GM10266 (cell line): Measurements from ENCODE around the gene SYK.

Experiments
- DNase-seq: peaks from one replicate; pipeline ENCODE4 v3.0.0; 2012; ENCODE audit errors: extremely low spot score
- TF ChIP-seq, protein P1 (sequence below): IDR thresholded peaks from 2 replicates; pipeline ENCODE4 v1.5.1; 2012; ENCODE audit warnings: mild to moderate bottlenecking, low read depth; ENCODE audit not compliant: control insufficient read depth, insufficient read depth; ENCODE audit errors: missing control alignments

The SYK gene

DNA sequence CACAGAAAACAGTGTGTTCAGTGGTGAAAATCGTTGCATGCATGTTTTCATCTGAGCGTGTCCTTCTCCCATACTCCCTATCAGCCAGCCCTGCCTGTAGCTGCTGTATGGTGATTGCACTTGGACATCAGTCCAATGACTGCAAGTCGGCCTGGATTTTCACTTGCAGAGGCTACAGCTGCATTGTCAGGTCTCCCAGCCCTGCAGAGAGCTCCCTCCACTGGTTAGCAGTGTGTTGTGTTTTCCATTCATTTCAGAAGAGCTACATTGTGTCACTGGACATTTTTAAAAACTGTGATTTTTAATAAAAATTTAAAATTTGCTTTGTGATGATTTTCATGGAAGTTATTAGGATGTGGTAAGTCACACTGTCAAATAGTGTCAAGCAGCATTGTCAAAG, 96.6 kb downstream of the SYK start:
- no peak for DNase-seq
- TF ChIP-seq, protein P1, sequence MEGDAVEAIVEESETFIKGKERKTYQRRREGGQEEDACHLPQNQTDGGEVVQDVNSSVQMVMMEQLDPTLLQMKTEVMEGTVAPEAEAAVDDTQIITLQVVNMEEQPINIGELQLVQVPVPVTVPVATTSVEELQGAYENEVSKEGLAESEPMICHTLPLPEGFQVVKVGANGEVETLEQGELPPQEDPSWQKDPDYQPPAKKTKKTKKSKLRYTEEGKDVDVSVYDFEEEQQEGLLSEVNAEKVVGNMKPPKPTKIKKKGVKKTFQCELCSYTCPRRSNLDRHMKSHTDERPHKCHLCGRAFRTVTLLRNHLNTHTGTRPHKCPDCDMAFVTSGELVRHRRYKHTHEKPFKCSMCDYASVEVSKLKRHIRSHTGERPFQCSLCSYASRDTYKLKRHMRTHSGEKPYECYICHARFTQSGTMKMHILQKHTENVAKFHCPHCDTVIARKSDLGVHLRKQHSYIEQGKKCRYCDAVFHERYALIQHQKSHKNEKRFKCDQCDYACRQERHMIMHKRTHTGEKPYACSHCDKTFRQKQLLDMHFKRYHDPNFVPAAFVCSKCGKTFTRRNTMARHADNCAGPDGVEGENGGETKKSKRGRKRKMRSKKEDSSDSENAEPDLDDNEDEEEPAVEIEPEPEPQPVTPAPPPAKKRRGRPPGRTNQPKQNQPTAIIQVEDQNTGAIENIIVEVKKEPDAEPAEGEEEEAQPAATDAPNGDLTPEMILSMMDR: peak; percentile 2

DNA sequence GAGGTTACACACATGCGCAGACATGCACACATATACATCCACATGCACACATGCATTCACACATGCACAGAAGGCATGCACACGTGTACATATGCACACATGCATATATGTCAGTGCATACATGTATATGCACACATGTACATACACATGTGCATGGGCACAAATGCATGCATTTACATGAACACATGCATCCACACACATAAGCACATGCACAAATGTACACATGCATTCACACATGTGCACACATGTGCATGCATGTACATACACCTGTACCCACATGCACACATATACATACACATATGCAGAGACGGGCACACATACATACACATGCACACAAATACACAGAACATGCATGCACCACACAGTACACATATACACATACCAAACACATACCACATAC, 97.7 kb downstream of the SYK start:
- TF ChIP-seq, protein P1: no peak
- no peak for DNase-seq

DNA sequence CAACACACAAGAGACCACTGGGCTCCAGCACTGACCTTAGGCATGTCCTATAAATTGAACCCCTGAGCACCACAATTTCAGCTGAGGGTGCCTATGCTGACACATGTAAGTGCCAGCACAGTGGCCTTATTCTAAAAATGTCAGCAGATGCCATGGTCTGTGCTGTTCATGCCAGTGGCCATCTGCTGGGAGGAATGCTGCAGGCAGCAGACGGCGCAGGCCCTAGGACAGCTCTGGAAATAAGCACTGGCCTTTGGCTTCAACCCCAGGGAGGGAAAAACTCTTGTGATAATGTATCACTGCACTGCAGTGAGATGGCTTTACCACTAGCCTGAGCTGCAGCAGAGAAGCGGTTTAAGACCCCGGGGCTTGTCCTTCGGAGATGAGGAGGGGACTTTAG, 98.5 kb downstream of the SYK start:
- no peak for DNase-seq

DNA sequence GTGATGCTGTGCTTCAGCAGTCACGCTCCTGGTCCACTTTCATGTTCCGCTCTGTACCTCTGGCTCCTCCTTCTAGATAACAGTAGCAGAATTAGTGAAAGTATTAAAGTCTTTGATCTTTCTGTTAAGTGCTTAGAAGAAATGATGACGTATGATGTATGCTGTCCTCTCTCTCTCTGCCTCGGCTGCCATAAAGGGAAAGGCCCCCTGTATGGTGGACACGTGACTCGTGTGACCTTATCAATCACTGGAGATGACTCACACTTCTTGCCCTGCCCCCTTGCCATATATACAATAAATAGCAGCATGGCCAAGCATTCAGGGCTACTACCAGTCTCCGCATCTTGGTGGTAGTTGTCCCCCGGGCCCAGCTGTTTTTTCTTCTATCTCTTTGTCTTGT, 100.3 kb downstream of the SYK start:
- TF ChIP-seq, protein P1: no peak

More for the DNA sequence above, 98.5 kb downstream of the SYK start:
- TF ChIP-seq, protein P1: no peak

DNA sequence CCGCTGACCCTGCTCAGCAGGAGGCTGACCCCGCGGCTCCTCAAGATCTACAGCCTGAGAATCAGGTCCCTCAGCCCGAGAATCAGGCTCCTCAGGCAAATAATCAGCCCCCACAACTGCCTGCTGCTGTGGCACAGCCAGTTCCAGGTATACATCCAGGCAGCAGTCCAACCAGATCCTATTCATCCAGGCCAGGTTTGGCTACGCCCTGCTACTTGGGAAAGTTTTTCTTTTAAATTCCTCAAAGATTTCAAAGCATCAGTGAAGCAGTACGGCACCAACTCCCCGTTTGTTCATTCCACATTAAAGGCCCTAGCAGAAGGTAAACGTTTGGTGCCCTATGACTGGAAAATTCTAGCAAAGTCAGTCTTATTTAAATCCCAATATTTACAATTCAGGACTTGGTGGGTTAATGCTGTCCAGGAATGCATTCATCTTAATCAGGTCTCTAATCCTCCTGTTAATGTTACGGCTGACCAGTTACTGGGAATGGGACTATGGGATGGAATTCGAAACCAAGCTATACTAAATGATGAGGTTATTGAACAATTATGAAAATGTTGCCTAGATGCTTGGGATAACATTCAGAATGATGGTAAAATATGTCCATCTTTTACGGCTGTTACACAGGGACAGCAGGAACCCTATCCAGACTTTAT, 102.3 kb downstream of the SYK start:
- TF ChIP-seq, protein P1: no peak
- no peak for DNase-seq

More for the DNA sequence above, 100.3 kb downstream of the SYK start:
- DNase-seq: no peak

DNA sequence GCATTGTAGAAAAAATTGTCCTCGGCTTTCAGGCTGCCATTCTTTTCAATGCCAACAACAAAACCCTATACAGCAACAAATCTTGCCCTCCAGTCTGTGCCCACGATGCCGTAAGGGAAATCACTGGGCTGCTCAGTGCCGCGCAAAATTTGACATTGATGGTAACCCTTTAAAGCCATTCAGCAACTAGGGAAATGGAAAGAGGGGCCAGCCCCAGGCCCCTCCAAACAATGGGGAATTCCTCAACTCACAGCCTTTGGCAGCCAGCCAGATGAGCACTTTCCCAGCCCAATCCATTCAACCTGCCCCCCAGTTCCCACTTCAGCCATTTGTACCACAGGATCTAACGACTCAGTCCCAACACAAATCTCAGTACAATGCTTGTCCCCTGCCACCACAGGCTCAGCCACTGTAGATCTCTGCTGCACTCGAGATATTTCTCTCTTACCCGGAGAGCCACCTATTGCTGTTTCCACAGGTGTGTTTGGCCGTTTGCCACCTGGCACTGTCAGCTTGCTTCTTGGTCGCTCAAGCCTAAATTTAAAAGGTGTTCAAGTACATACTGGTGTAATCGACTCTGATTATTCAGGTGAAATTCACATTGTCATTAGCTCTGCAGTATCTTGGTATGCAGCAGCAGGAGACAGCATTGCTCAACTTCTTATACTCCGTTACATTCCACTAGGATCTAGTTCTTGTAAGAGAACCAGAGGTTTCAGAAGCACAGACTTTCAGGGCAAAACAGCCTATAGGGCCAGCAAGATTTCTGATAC, 103.3 kb downstream of the SYK start:
- no peak for DNase-seq
- TF ChIP-seq, protein P1: no peak

DNA sequence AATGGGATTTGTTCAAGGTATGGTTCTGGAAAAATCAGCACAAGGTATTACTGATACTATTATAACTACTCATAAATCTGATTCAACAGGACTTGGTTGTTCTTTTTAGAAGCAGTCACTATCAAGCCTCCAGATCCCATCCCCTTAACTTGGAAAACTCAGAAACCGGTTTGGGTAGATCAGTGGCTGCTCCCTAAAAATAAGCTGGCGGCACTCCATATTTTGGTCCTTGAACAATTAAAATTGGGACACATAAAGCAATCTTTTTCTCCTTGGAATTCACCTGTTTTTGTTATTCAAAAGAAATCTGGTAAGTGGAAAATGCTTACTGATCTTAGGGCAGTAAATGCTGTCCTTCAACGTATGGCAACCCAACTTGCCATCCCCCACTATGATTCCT, 104.2 kb downstream of the SYK start:
- TF ChIP-seq, protein P1: no peak
- no peak for DNase-seq
